ENCODE results near the gene PAFAH1B2.

DNA sequence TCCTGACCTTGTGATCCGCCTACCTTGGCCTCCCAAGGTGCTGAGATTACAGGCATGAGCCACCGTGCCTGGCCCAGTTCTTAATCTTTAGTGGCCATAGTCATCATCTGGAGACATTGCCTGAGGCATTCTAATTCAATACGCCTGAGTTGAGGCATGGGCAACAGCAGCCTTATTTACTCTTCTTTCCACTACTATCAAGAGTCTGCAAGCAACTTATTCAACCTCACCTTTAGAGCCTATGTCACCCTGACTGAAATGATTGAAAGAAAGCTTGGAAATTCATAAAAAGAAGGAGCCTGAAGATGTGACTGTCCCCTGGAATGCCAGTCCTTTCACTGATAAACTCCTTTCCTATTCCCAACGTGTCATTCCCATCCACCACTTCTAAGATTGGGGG lies 15.8 kb upstream of the PAFAH1B2 start:
- TF ChIP-seq EZH2 (IDR thresholded peaks at IDR 0.05) = no peak
- TF ChIP-seq, protein P1, sequence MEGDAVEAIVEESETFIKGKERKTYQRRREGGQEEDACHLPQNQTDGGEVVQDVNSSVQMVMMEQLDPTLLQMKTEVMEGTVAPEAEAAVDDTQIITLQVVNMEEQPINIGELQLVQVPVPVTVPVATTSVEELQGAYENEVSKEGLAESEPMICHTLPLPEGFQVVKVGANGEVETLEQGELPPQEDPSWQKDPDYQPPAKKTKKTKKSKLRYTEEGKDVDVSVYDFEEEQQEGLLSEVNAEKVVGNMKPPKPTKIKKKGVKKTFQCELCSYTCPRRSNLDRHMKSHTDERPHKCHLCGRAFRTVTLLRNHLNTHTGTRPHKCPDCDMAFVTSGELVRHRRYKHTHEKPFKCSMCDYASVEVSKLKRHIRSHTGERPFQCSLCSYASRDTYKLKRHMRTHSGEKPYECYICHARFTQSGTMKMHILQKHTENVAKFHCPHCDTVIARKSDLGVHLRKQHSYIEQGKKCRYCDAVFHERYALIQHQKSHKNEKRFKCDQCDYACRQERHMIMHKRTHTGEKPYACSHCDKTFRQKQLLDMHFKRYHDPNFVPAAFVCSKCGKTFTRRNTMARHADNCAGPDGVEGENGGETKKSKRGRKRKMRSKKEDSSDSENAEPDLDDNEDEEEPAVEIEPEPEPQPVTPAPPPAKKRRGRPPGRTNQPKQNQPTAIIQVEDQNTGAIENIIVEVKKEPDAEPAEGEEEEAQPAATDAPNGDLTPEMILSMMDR (IDR thresholded peaks at IDR 0.05) = no peak
